Activated naive CD4-positive, alpha-beta T cell treated with anti-CD3 and anti-CD28 coated beads, Interleukin-2, amount 50 U/mL, for 16 hours (primary cell): ENCODE data around the gene ERGIC3.
A peak's percentile ranks its signal among the peaks of the same experiment; 100 is the strongest.
"Not testable (repeated sequence)": the region's sequence is repeated elsewhere in the genome, so short reads cannot be mapped to it uniquely, and the experiment has no call there.

Experiments
- DNase-seq: peaks from one replicate; pipeline ENCODE4 v3.0.0-alpha.2; 2020

Gene ERGIC3

GRCh38 chr20:35541783-35542662 is at the start of gene ERGIC3:
Gene ERGIC3 (plus strand): TSS chr20:35542078. CDS start chr20:35542098, 20 bp downstream.
- peak; percentile 96 for DNase-seq

GRCh38 chr20:35492352-35492751 is 49.5 kb upstream of the ERGIC3 start:
- DNase-seq: no peak

DNA sequence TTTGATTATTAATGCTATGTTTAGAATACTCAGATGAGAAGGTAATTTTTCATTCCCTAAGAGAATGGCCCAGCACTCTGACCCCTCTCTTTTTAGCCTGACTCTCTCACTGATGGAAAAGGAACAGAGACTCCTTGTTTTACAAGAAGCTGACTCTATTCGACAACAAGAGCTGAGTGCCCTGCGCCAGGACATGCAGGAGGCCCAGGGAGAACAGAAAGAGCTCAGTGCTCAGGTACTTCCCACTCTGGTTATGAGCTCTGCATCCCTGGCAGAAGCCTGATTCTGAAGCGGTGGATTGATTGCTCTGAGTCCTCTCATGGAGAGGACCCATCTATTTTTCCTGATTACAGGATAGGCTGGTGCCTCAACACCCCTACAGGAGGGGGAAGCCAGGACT is 45.4 kb upstream of the ERGIC3 start:
- no peak for DNase-seq

- no peak for DNase-seq
These were observed 44.6 kb upstream of the ERGIC3 start for GRCh38 chr20:35497320-35497719.

GRCh38 chr20:35497780-35498189 is 44.1 kb upstream of the ERGIC3 start:
- DNase-seq: no peak

GRCh38 chr20:35499271-35499670 is 42.6 kb upstream of the ERGIC3 start:
- no peak for DNase-seq

DNA sequence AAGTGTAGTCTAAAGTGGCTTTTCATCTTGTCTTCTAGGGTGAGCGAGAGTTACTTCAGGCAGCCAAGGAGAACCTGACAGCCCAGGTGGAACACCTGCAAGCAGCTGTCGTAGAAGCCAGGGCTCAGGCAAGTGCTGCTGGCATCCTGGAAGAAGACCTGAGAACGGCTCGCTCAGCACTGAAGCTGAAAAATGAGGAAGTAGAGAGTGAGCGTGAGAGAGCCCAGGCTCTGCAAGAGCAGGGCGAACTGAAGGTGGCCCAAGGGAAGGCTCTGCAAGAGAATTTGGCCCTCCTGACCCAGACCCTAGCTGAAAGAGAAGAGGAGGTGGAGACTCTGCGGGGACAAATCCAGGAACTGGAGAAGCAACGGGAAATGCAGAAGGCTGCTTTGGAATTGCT is 39.5 kb upstream of the ERGIC3 start:
- DNase-seq: no peak

DNA sequence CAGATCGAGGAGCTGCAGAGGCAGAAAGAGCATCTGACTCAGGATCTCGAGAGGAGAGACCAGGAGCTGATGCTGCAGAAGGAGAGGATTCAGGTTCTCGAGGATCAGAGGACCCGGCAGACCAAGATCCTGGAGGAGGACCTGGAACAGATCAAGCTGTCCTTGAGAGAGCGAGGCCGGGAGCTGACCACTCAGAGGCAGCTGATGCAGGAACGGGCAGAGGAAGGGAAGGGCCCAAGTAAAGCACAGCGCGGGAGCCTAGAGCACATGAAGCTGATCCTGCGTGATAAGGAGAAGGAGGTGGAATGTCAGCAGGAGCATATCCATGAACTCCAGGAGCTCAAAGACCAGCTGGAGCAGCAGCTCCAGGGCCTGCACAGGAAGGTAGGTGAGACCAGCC is 38.6 kb upstream of the ERGIC3 start:
- DNase-seq: no peak

DNA sequence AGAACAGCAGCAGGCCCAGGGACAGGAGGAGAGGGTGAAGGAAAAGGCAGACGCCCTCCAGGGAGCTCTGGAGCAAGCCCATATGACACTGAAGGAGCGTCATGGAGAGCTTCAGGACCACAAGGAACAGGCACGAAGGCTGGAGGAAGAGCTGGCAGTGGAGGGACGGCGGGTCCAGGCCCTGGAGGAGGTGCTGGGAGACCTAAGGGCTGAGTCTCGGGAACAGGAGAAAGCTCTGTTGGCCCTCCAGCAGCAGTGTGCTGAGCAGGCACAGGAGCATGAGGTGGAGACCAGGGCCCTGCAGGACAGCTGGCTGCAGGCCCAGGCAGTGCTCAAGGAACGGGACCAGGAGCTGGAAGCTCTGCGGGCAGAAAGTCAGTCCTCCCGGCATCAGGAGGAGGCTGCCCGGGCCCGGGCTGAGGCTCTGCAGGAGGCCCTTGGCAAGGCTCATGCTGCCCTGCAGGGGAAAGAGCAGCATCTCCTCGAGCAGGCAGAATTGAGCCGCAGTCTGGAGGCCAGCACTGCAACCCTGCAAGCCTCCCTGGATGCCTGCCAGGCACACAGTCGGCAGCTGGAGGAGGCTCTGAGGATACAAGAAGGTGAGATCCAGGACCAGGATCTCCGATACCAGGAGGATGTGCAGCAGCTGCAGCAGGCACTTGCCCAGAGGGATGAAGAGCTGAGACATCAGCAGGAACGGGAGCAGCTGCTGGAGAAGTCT is 37.9 kb upstream of the ERGIC3 start:
- DNase-seq: no peak

DNA sequence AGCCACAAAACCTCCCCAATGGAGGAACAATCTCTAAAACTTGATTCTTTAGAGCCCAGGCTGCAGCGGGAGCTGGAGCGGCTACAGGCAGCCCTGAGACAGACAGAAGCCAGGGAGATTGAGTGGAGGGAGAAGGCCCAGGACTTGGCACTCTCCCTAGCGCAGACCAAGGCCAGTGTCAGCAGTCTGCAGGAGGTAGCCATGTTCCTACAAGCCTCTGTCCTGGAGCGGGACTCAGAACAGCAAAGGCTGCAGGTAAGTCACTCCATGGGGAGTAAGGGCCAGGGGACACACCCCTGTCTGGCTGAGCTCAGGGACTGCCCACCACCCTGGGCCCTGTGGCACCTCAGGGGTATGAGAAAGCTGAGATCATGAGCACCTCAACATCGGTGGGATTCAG is 37.1 kb upstream of the ERGIC3 start:
- DNase-seq: no peak

- no peak for DNase-seq
These were observed 35.7 kb upstream of the ERGIC3 start for GRCh38 chr20:35506179-35506578.

- no peak for DNase-seq
These were observed 34.8 kb upstream of the ERGIC3 start for GRCh38 chr20:35506872-35507638.

- no peak for DNase-seq
These were observed 33.2 kb upstream of the ERGIC3 start for GRCh38 chr20:35508493-35509218.

GRCh38 chr20:35510951-35511735 is 30.7 kb upstream of the ERGIC3 start:
- DNase-seq: no peak

DNA sequence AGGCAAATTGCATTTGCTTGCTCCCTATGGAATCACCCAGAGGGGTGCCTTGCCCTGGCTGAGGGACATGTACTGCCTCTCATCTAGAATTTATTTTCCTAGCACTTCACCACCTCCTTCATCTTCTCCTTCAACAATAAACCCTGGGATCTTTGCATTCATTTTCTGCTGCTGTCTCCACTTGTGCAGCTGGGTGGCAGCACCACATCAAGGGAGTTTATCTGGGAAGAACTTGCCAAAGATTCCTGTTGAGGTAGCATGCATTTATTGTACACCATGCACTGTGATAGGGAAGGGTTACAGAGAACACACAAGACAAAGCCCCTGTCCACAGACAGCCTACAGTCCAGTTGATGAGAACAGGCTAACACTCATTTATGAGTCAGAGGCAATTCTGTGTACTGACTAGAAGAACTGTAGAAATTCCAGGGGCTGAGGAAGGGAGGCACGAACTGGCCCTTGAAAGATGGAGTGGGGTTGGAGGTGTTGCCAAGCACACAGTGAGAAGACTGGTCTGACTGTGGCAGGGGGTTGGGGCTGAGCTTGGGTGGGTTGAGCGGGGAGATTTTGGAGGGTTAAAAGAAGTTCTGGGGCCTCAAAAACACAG is 30.0 kb upstream of the ERGIC3 start:
- DNase-seq: no peak

DNA sequence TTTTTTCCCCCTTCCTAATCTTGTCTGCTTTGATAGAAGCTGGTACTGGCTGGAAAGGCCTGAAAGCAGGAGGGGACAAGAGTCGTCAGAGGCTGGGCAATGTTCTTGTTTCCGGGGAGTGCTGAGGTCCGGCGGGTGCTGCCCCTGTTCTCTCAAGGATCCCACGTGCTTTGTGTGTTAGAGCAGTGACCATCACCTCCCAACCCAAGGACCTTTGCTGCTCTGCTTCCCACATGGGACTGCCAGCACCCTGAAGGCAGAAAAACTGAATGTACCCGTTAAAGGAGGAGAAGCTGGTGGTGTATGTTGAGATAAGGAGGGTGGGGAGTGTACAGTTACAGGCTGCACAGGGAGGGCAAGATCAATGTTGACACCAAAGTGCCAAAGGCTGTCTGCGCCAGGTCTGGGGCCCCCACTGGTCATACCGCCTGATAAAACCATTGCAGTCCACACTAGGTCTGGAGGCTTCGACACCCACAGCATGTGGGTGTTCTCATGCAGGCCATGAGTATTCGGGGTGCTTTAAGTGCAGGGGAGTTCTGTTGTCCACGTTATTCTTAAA is 27.4 kb upstream of the ERGIC3 start:
- DNase-seq: no peak

DNA sequence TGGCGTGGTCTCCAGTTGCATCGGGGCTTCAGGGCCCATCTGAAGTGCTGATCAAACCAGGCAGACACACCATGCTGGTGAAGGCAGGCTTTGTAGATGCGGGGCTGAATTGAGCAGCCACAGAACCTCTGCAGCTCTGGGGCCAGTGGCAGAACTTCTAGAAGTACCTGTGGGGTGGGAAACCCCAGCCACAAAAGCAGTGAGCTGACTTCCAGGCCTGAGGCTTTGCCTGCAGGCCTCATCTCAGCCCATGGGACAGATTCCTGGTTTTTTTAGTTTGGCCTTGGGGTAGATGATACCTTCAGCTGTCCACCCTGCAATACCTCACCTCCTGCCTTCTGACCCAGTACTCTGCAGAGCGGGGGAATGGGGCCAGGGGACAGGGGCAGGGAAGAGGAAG is 26.5 kb upstream of the ERGIC3 start:
- DNase-seq: no peak

GRCh38 chr20:35515949-35516645 is 25.8 kb upstream of the ERGIC3 start:
- DNase-seq: no peak

- no peak for DNase-seq
These were observed 24.8 kb upstream of the ERGIC3 start for GRCh38 chr20:35517125-35517524.

- not testable (repeated sequence) for DNase-seq
These were observed 24.1 kb upstream of the ERGIC3 start for GRCh38 chr20:35517767-35518166.
